GM23248 (cell line): ENCODE results near the gene IFT80. TPM values are rescaled to one million over a fixed set of nuclear protein-coding genes. Genes with fewer than 3 reads are reported as not detected.
A peak's percentile ranks its signal among the peaks of the same experiment; 100 is the strongest.

Experiments used
- DNase-seq: peaks from one replicate; pipeline ENCODE4 v3.0.0-alpha.2; 2015
- H2AFZ ChIP-seq: fragments of 200-600 bp; sonication (generic); 2 replicates; pipeline ENCODE4 v1.6.1; 2016; ENCODE audit warnings: antibody characterized with exemption
- H3F3A ChIP-seq: fragments of 200-600 bp; sonication (generic); 2 replicates; pipeline ENCODE4 v1.6.1; 2016; ENCODE audit warnings: mild to moderate bottlenecking, antibody characterized with exemption, mixed run types; ENCODE audit not compliant: insufficient read depth
- H3K27ac ChIP-seq: fragments of 200-600 bp; sonication (generic); 2 replicates; pipeline ENCODE4 v1.5.1; 2016; ENCODE audit warnings: mild to moderate bottlenecking
- H3K27me3 ChIP-seq: fragments of 200-600 bp; sonication (generic); replicated peaks from 2 replicates; pipeline ENCODE4 v1.6.1; 2016; ENCODE audit warnings: mild to moderate bottlenecking; ENCODE audit not compliant: insufficient read depth
- H3K36me3 ChIP-seq: fragments of 200-600 bp; sonication (generic); 2 replicates; pipeline ENCODE4 v1.6.1; 2016; ENCODE audit warnings: low read depth, mild to moderate bottlenecking
- H3K4me1 ChIP-seq: fragments of 200-600 bp; sonication (generic); 2 replicates; pipeline ENCODE4 v1.6.1; 2016; ENCODE audit warnings: mild to moderate bottlenecking; ENCODE audit not compliant: insufficient read depth
- H3K4me2 ChIP-seq: fragments of 200-600 bp; sonication (generic); one replicate; pipeline ENCODE4 v1.6.1; 2016; ENCODE audit warnings: mild to moderate bottlenecking; ENCODE audit not compliant: unreplicated experiment
- H3K4me3 ChIP-seq: fragments of 200-600 bp; sonication (generic); 2 replicates; pipeline ENCODE4 v1.5.1; 2016; ENCODE audit warnings: mild to moderate bottlenecking
- H3K79me2 ChIP-seq: fragments of 200-600 bp; sonication (generic); 2 replicates; pipeline ENCODE4 v1.6.1; 2016; ENCODE audit warnings: mild to moderate bottlenecking; ENCODE audit not compliant: insufficient read depth
- H3K9ac ChIP-seq: fragments of 200-600 bp; sonication (generic); 2 replicates; pipeline ENCODE4 v1.6.1; 2016; ENCODE audit warnings: mild to moderate bottlenecking
- H3K9me2 ChIP-seq: fragments of 200-600 bp; sonication (generic); 2 replicates; pipeline ENCODE4 v1.6.1; 2016; ENCODE audit warnings: mixed run types, mild to moderate bottlenecking, moderate library complexity; ENCODE audit not compliant: insufficient read depth
- H3K9me3 ChIP-seq: fragments of 200-600 bp; sonication (generic); one replicate; pipeline ENCODE4 v1.6.1; 2017; ENCODE audit warnings: low read depth
- H4K20me1 ChIP-seq: fragments of 200-600 bp; sonication (generic); 2 replicates; pipeline ENCODE4 v1.6.0; 2016; ENCODE audit not compliant: insufficient read depth
- EZH2 ChIP-seq: fragments of 200-600 bp; sonication (generic); IDR thresholded peaks from 2 replicates; pipeline ENCODE4 v1.6.1; 2018; ENCODE audit warnings: antibody characterized with exemption, mild to moderate bottlenecking; ENCODE audit not compliant: insufficient read depth, poor library complexity, severe bottlenecking
- EZH2phosphoT487 ChIP-seq: fragments of 200-600 bp; sonication (generic); IDR thresholded peaks from 2 replicates; pipeline ENCODE4 v1.6.1; 2018; ENCODE audit warnings: antibody characterized with exemption, moderate library complexity, mild to moderate bottlenecking, low read depth; ENCODE audit not compliant: insufficient read depth
- WGBS, 2 experiments: methylation state at CpG; one replicate each; pipeline ENCODE4 v1.1.6; 2015 to 2017; ENCODE audit warnings: low lambda C conversion rate in 2 of 2, low coverage in 1 of 2; ENCODE audit errors: missing lambda C conversion rate in 2 of 2; 5-methylcytosine and 5-hydroxymethylcytosine counted together
- in situ Hi-C: fragments of 300-500 bp; cut with MboI; formaldehyde crosslinking; loops from 2 replicates; pipeline ENCODE4 v1.15.0; 2020
- polyA plus RNA-seq: library from polyadenylated mRNA; unstranded; fragments of >200 nt; fragmentation: Nextera tagmentation; extraction: Ambion mirVana; gene quantifications from 2 replicates; pipeline ENCODE4 v1.2.1, GENCODE V29; 2016
- total RNA-seq: library from RNA; depleted of rRNA; stranded (reverse); fragments of >200 nt; shearing (Covaris generic); gene quantifications from 2 replicates; pipeline ENCODE4 v1.2.3, GENCODE V29; 2014

The IFT80 gene
- total and polyA plus RNA-seq, 2 experiments from 2014 or later = 19.8 to 48.4 TPM

GRCh38 chr3:160402221-160403027 lies 3.4 kb upstream of the IFT80 start:
- in situ Hi-C loops = loop anchor here (10.0 kb wide), 1 partner anchor 238 kb away; no protein-coding TSS in a partner anchor
- H3K4me2 ChIP-seq = peak overlapping the region; percentile 90

GRCh38 chr3:160401291-160402095 lies 2.5 kb upstream of the IFT80 start:
- in situ Hi-C loops = loop anchor here (10.0 kb wide), 1 partner anchor 237 kb away; no protein-coding TSS in a partner anchor
- WGBS, 2 experiments = 35 to 37% methylated on average over 16 of the region's 16 CpGs
- H3K36me3 ChIP-seq = peaks cover 22% of the 10 kb centered on the region; the same call in 1 of the 2 replicates
- H3F3A ChIP-seq = peaks cover 18% of the 10 kb centered on the region
- peak overlapping the region; percentile 90 for H3K4me2 ChIP-seq
- peak overlapping the region; percentile 95 for H3K4me3 ChIP-seq
- H3K4me1 ChIP-seq = peaks cover 49% of the 10 kb centered on the region
- H3K9ac ChIP-seq = peak overlapping the region; percentile 98
- H3K79me2 ChIP-seq = peaks cover 93% of the 10 kb centered on the region
- H3K9me3 ChIP-seq = no peaks in the 10 kb centered on the region
- H2AFZ ChIP-seq = peak overlapping the region; percentile 95
- no peaks in the 10 kb centered on the region for H3K27me3 ChIP-seq
- no peaks in the 10 kb centered on the region for H4K20me1 ChIP-seq
- TF ChIP-seq EZH2phosphoT487 (no peak), EZH2 (no peak)
- no peaks in the 10 kb centered on the region for H3K9me2 ChIP-seq
- H3K27ac ChIP-seq = peak overlapping the region; percentile 98
- peak; percentile 74 for DNase-seq

More at GRCh38 chr3:160402221-160403027, 3.4 kb upstream of the IFT80 start:
- Histone ChIP-seq H2AFZ (peak overlapping the region; percentile 17; the same call in 1 of the 2 replicates), H3K9ac (peak overlapping the region; percentile 98), H4K20me1 (no peaks in the 10 kb centered on the region), H3K27me3 (no peaks in the 10 kb centered on the region), H3K4me3 (peak overlapping the region; percentile 95), H3K9me2 (no peaks in the 10 kb centered on the region), H3K79me2 (peaks cover 93% of the 10 kb centered on the region), H3K9me3 (no peaks in the 10 kb centered on the region), H3K36me3 (peaks cover 28% of the 10 kb centered on the region; the same call in 1 of the 2 replicates), H3K4me1 (peaks cover 49% of the 10 kb centered on the region), H3K27ac (peak overlapping the region; percentile 98), H3F3A (peaks cover 13% of the 10 kb centered on the region)
- WGBS, 2 experiments = 64 to 65% methylated on average over 11 of the region's 11 CpGs
- TF ChIP-seq EZH2 (no peak), EZH2phosphoT487 (no peak)
- peak; percentile 14 for DNase-seq

- Histone ChIP-seq H3K9ac (peak overlapping the region; percentile 98), H3K4me1 (peaks cover 46% of the 10 kb centered on the region), H3F3A (peaks cover 23% of the 10 kb centered on the region), H3K79me2 (peaks cover 92% of the 10 kb centered on the region), H3K27ac (peak overlapping the region; percentile 98), H4K20me1 (no peaks in the 10 kb centered on the region), H3K36me3 (peaks cover 14% of the 10 kb centered on the region; the same call in 1 of the 2 replicates), H3K4me3 (peak overlapping the region; percentile 95), H2AFZ (peak overlapping the region; percentile 95), H3K9me3 (no peaks in the 10 kb centered on the region), H3K4me2 (peak overlapping the region; percentile 90), H3K9me2 (no peaks in the 10 kb centered on the region), H3K27me3 (no peaks in the 10 kb centered on the region)
- in situ Hi-C loops = loop anchor here (10.0 kb wide), 1 partner anchor 236 kb away; no protein-coding TSS in a partner anchor
- TF ChIP-seq EZH2 = no peak
- TF ChIP-seq EZH2phosphoT487 = no peak
- peak; percentile 56 for DNase-seq
- WGBS, 2 experiments = 0 to 1% methylated on average over 32 to 39 of the region's 51 CpGs
Measured at GRCh38 chr3:160400702-160401150, 1.7 kb upstream of the IFT80 start.
